Effector memory CD4-positive, alpha-beta T cell (primary cell): Measurements from ENCODE around the gene SMIM1.
"Not testable (repeated sequence)": the region's sequence is repeated elsewhere in the genome, so short reads cannot be mapped to it uniquely, and the experiment has no call there.

Source experiments
- DNase-seq, 3 donors: peaks; one replicate each; pipeline ENCODE4 v3.0.0-alpha.2; 2020
- H3K27ac ChIP-seq: 2 replicates; pipeline ENCODE4 v1.7.0; 2013; ENCODE audit warnings: mild to moderate bottlenecking, low read length, moderate library complexity; ENCODE audit not compliant: insufficient read depth, poor library complexity, severe bottlenecking
- H3K27me3 ChIP-seq: replicated peaks from 2 replicates; pipeline ENCODE4 v1.7.0; 2013; ENCODE audit warnings: mild to moderate bottlenecking, low read length; ENCODE audit not compliant: insufficient read depth, control insufficient read depth, poor library complexity, severe bottlenecking
- H3K36me3 ChIP-seq: 2 replicates; pipeline ENCODE4 v1.7.0; 2013; ENCODE audit warnings: mild to moderate bottlenecking, low read length, moderate library complexity; ENCODE audit not compliant: control insufficient read depth, insufficient read depth
- H3K4me1 ChIP-seq: 2 replicates; pipeline ENCODE4 v1.7.0; 2013; ENCODE audit warnings: low read length, mild to moderate bottlenecking; ENCODE audit not compliant: control insufficient read depth, insufficient read depth, poor library complexity, severe bottlenecking
- H3K4me3 ChIP-seq: 2 replicates; pipeline ENCODE4 v1.7.0; 2013; ENCODE audit warnings: low read length, low read depth, mild to moderate bottlenecking; ENCODE audit not compliant: insufficient read depth, poor library complexity, severe bottlenecking
- H3K9me3 ChIP-seq: 2 replicates; pipeline ENCODE4 v1.7.0; 2013; ENCODE audit warnings: mild to moderate bottlenecking, low read length, moderate library complexity; ENCODE audit not compliant: control insufficient read depth

Gene SMIM1

GRCh38 chr1:3745590-3746381 is 26.8 kb upstream of the SMIM1 start:
- H3K4me3 ChIP-seq, result no peak overlapping the region

DNA sequence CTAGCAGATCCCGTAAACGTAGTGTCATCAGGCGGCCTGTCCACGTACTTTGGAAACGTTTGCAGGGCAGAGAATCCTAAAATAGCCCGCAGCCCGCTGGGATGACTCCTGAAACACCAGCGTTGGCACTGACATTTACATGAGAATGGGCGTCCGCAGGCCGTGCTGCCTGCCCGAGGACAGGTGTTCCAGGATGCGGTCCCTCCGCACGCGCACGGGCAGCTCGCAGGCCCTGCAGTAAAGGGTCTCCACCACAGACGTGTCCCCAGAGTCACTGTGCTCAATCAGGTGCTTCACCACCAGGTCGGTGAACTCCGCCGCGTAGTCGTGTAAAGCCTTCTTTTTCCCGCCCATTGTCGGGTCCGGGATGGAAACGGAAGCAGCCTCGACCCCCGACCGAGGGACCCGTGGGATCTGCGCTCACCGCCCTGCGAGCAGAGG is 26.1 kb upstream of the SMIM1 start:
- no peak for DNase-seq
- H3K9me3 ChIP-seq, result no peaks in the 10 kb centered on the region

More at GRCh38 chr1:3745590-3746381, 26.8 kb upstream of the SMIM1 start:
- no peak overlapping the region for H3K27ac ChIP-seq
- H3K4me1 ChIP-seq, result peaks cover 13% of the 10 kb centered on the region
- peaks cover 15% of the 10 kb centered on the region for H3K36me3 ChIP-seq
- no peaks in the 10 kb centered on the region for H3K27me3 ChIP-seq
- no peak for DNase-seq
- H3K9me3 ChIP-seq, result no peaks in the 10 kb centered on the region

GRCh38 chr1:3746830-3747521 is 25.6 kb upstream of the SMIM1 start:
- peaks cover 13% of the 10 kb centered on the region for H3K4me1 ChIP-seq
- DNase-seq, result peak; percentile 69 to 77 (median 77)
- H3K27me3 ChIP-seq, result no peaks in the 10 kb centered on the region
- H3K9me3 ChIP-seq, result no peaks in the 10 kb centered on the region
- peak overlapping the region; percentile 47 for H3K27ac ChIP-seq
- peaks cover 12% of the 10 kb centered on the region for H3K36me3 ChIP-seq
- peak overlapping the region; percentile 59 for H3K4me3 ChIP-seq

More for the DNA sequence above, 26.1 kb upstream of the SMIM1 start:
- peak overlapping the region; percentile 59 for H3K4me3 ChIP-seq
- H3K27ac ChIP-seq, result peak overlapping the region; percentile 47
- H3K36me3 ChIP-seq, result peaks cover 15% of the 10 kb centered on the region
- H3K4me1 ChIP-seq, result peaks cover 13% of the 10 kb centered on the region
- no peaks in the 10 kb centered on the region for H3K27me3 ChIP-seq

DNA sequence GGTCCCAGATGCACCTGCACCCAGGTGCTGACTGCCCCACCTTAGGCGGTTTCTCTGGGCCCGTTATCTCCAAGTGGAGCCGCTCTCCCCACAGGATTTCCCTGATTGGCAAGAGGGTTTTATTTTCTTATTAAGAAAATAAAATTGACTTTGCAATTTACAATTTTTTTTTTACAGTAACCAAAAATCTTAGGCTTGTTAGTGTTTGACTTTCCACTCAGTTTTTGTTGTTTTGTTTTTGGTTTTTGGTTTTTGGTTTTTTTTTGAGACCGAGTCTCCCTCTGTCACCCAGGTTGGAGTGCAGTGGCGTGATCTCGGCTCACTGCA is 25.1 kb upstream of the SMIM1 start:
- Histone ChIP-seq H3K27ac (no peak overlapping the region), H3K9me3 (no peaks in the 10 kb centered on the region), H3K4me1 (peaks cover 13% of the 10 kb centered on the region), H3K27me3 (no peaks in the 10 kb centered on the region), H3K4me3 (peak overlapping the region; percentile 59), H3K36me3 (peaks cover 7% of the 10 kb centered on the region)
- no peak for DNase-seq

GRCh38 chr1:3747903-3748302 is 24.6 kb upstream of the SMIM1 start:
- H3K4me3 ChIP-seq, result peak overlapping the region; percentile 59
- H3K36me3 ChIP-seq, result peaks cover 3% of the 10 kb centered on the region
- H3K27ac ChIP-seq, result no peak overlapping the region
- H3K9me3 ChIP-seq, result no peaks in the 10 kb centered on the region
- H3K27me3 ChIP-seq, result no peaks in the 10 kb centered on the region
- H3K4me1 ChIP-seq, result peaks cover 13% of the 10 kb centered on the region
- no peak for DNase-seq

DNA sequence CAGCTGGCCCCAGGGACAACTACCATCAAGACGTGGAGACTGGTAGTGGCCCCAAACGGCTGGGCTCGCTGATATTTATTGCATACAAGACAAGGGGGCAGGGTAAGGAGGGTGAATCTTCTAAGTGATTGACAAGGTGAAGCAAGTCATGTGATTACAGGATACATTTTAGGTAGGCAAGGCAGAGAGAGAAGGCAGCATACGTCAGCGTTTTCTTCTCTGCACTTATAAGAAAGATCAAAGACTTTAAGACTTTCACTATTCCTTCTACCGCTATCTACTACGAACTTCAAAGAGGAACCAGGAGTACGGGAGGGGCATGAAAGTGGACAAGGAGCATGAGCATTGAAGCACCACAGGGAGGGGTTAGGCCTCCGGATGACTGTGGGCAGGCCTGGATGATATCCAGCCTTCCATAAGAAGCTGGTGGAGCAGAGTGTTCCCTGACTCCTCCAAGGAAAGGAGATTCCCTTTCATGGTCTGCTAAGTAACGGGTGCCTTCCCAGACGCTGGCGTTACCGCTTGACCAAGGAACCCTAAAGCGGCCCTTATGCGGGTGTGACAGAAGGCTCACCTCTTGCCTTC is 24.1 kb upstream of the SMIM1 start:
- not testable (repeated sequence) for H3K27me3 ChIP-seq, DNase-seq, H3K36me3 ChIP-seq, H3K4me3 ChIP-seq, H3K27ac ChIP-seq, H3K9me3 ChIP-seq
- peaks cover 13% of the 10 kb centered on the region for H3K4me1 ChIP-seq

GRCh38 chr1:3749512-3749911 is 23.0 kb upstream of the SMIM1 start:
- no peak for DNase-seq
- Histone ChIP-seq H3K27me3 (no peaks in the 10 kb centered on the region), H3K4me3 (no peak overlapping the region), H3K27ac (no peak overlapping the region), H3K9me3 (no peaks in the 10 kb centered on the region), H3K36me3 (no peaks in the 10 kb centered on the region), H3K4me1 (peaks cover 13% of the 10 kb centered on the region)

GRCh38 chr1:3750741-3751140 is 21.8 kb upstream of the SMIM1 start:
- Histone ChIP-seq H3K9me3 (no peaks in the 10 kb centered on the region), H3K27ac (no peak overlapping the region), H3K4me3 (no peak overlapping the region), H3K27me3 (no peaks in the 10 kb centered on the region), H3K4me1 (peaks cover 13% of the 10 kb centered on the region), H3K36me3 (no peaks in the 10 kb centered on the region)
- no peak for DNase-seq

DNA sequence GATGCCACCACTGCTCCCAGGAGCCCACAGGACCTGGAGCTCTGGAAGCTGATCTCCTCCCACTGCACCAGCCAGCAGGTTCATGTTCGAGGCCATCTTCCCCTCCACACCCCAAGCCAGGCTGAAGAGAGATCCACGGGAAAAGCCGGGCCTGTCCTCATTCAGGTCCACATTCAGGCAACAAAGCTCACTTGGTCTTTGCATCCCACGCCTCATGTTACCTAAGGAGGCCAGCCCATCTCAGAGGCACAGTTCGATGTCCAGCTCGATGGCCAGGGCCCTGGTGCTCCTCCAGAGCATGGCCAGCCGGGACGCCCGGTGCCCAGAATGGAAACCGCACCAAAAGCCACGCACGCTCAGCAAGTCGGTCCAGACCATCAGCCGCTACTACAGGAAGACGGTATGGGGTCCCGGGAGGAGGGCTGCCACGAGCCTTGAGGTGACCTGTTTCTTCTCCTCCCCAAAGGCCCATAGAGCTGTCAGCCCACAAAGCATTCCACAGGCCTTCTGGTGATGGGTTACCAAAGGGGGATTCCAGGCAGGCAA is 20.1 kb upstream of the SMIM1 start, which contains the start of gene CCDC27:
TSS of gene CCDC27 (plus strand) at position 51 of the 546 bp plus-strand sequence. CDS start at position 83, 32 bp downstream.
- no peak for DNase-seq
- Histone ChIP-seq H3K4me1 (peaks cover 5% of the 10 kb centered on the region), H3K9me3 (no peaks in the 10 kb centered on the region), H3K27me3 (no peaks in the 10 kb centered on the region), H3K27ac (no peak within 1 kb of the TSS), H3K36me3 (no peaks in the 10 kb centered on the region), H3K4me3 (no peak within 1 kb of the TSS)
